HCT116 (cell line): ENCODE measurements around the gene SOX15. TPM values are rescaled to one million over a fixed set of nuclear protein-coding genes. Genes with fewer than 3 reads are reported as not detected.

ENCODE experiments used
- ATAC-seq: fragments of 200-7000 bp; cut with Tn5 transposase; 2 replicates; pipeline ENCODE4 v1.9.1; 2020; ENCODE audit warnings: mild to moderate bottlenecking, moderate library complexity
- BruUV-seq: library from RNA; stranded (reverse); fragments of 400-500 nt; replicated peaks from 2 replicates; lab custom pipeline; 2021; lab: Mats Ljungman, UMichigan
- CTCF ChIA-PET: fragments of 300-600 bp; sonication (Branson Sonifier 250); formaldehyde crosslinking; loops from one replicate; lab custom pipeline; 2021; ENCODE audit warnings: antibody characterized with exemption; lab: Charles Lee
- POLR2A ChIA-PET: fragments of 300-600, 350-600 bp; sonication (Branson Sonifier 250); formaldehyde crosslinking; loops from one replicate; lab custom pipeline; 2021; ENCODE audit warnings: antibody characterized with exemption; lab: Charles Lee
- RAD21 ChIA-PET, 2 experiments: fragments of 300-600 bp; sonication (Branson Sonifier 250); formaldehyde crosslinking; loops; one replicate each; lab custom pipeline; 2023; ENCODE audit warnings: low total read pairs in 2 of 2; ENCODE audit not compliant: uncharacterized antibody in 2 of 2, unreplicated experiment in 2 of 2, low non-redundant PET in 1 of 2; lab: Charles Lee
- DNase-seq: peaks from one replicate; pipeline ENCODE4 v3.0.0-alpha.2; 2010; ENCODE audit warnings: low read depth, low spot score
- H2AFZ ChIP-seq: fragments of 200-600 bp; shearing (Covaris generic), sonication (generic); 2 replicates; pipeline ENCODE4 v1.6.1; 2017; ENCODE audit warnings: low read depth, mixed run types, mixed read lengths, antibody characterized with exemption, low read length; ENCODE audit not compliant: poor library complexity, severe bottlenecking
- H3K27ac ChIP-seq: 2 replicates; pipeline ENCODE4 v1.5.1; 2012; ENCODE audit warnings: low read depth, low read length
- H3K27me3 ChIP-seq: fragments of 200-600 bp; sonication (generic); 2 replicates; pipeline ENCODE4 v1.6.1; 2016; ENCODE audit warnings: mixed run types, low read length, mixed read lengths; ENCODE audit not compliant: insufficient read depth
- H3K36me3 ChIP-seq, 2 experiments: fragments of 200-500 bp in 1 of 2; fragments of 200-600 bp in 1 of 2; sonication (Bioruptor generic) in 1 of 2; sonication (generic) in 1 of 2; 2 replicates each; pipeline versions ENCODE4 v1.5.1 to v1.6.1; 2014 to 2016; ENCODE audit warnings: low read length in 2 of 2, inconsistent platforms in 1 of 2, mixed read lengths in 1 of 2, mixed run types in 1 of 2; ENCODE audit not compliant: insufficient read depth in 2 of 2, control insufficient read depth in 1 of 2
- H3K4me1 ChIP-seq, 2 experiments: fragments of 200-600 bp in 1 of 2; sonication (generic) in 1 of 2; 2 replicates each; pipeline versions ENCODE4 v1.5.1 to v1.6.1; 2012 to 2017; ENCODE audit warnings: low read length in 2 of 2, inconsistent platforms in 1 of 2, mild to moderate bottlenecking in 1 of 2, mixed read lengths in 1 of 2, mixed run types in 1 of 2, moderate library complexity in 1 of 2; ENCODE audit not compliant: insufficient read depth in 2 of 2, control insufficient read depth in 1 of 2
- H3K4me2 ChIP-seq: fragments of 200-600 bp; sonication (generic); 2 replicates; pipeline ENCODE4 v1.6.1; 2017; ENCODE audit warnings: mixed run types, low read length, mixed read lengths
- H3K4me3 ChIP-seq, 2 experiments: fragments of 200-600 bp in 1 of 2; sonication (generic) in 1 of 2; replicated peaks in 1 of 2; 2 replicates each; pipeline ENCODE4 v1.5.1; 2011 to 2016; ENCODE audit warnings: low read length in 2 of 2, control low read depth in 1 of 2, low read depth in 1 of 2, mild to moderate bottlenecking in 1 of 2, mixed read lengths in 1 of 2, mixed run types in 1 of 2
- H3K79me2 ChIP-seq: fragments of 200-600 bp; sonication (generic); 2 replicates; pipeline ENCODE4 v1.6.1; 2017; ENCODE audit warnings: mild to moderate bottlenecking, mixed run types, low read length, moderate library complexity, mixed read lengths; ENCODE audit not compliant: insufficient read depth
- H3K9ac ChIP-seq: fragments of 200-600 bp; sonication (generic); 2 replicates; pipeline ENCODE4 v1.6.1; 2016; ENCODE audit warnings: low read length, mixed read lengths
- H3K9me2 ChIP-seq: fragments of 200-600 bp; sonication (generic), shearing (Covaris generic); 2 replicates; pipeline ENCODE4 v1.6.1; 2017; ENCODE audit warnings: mixed run types, mild to moderate bottlenecking, moderate library complexity; ENCODE audit not compliant: insufficient read depth
- H3K9me3 ChIP-seq, 2 experiments: fragments of 200-500 bp in 1 of 2; fragments of 200-600 bp in 1 of 2; sonication (Bioruptor generic) in 1 of 2; sonication (generic) in 1 of 2; 2 replicates each; pipeline ENCODE4 v1.6.1; 2014 to 2017; ENCODE audit warnings: low read length in 2 of 2, mixed read lengths in 2 of 2, inconsistent platforms in 1 of 2, low read depth in 1 of 2, mild to moderate bottlenecking in 1 of 2, mixed run types in 1 of 2, moderate library complexity in 1 of 2; ENCODE audit not compliant: control insufficient read depth in 1 of 2, insufficient read depth in 1 of 2
- H4K20me1 ChIP-seq: fragments of 200-600 bp; sonication (generic), shearing (Covaris generic); 2 replicates; pipeline ENCODE4 v1.6.1; 2017; ENCODE audit warnings: mixed run types, mild to moderate bottlenecking, moderate library complexity; ENCODE audit not compliant: insufficient read depth
- CEBPB ChIP-seq: IDR thresholded peaks from 2 replicates; pipeline ENCODE4 v1.6.1; 2012; ENCODE audit warnings: low read depth
- CTCF ChIP-seq, 3 experiments: fragments of 200-600 bp in 1 of 3; sonication (generic) in 1 of 3; IDR thresholded peaks in 2 of 3; conservative IDR thresholded peaks in 1 of 3; 2 replicates each; pipeline ENCODE4 v1.5.1; 2012 to 2017; ENCODE audit warnings: low read depth in 2 of 3, low read length in 2 of 3, antibody characterized with exemption in 1 of 3, borderline replicate concordance in 1 of 3, control low read depth in 1 of 3, mild to moderate bottlenecking in 1 of 3, mixed read lengths in 1 of 3, mixed run types in 1 of 3, moderate library complexity in 1 of 3; ENCODE audit not compliant: insufficient read depth in 1 of 3
- EZH2phosphoT487 ChIP-seq: fragments of 200-600 bp; IDR thresholded peaks from 2 replicates; pipeline ENCODE4 v1.6.1; 2018; ENCODE audit warnings: antibody characterized with exemption, borderline replicate concordance
- FOSL1 ChIP-seq: IDR thresholded peaks from 2 replicates; pipeline ENCODE4 v1.6.1; 2012; ENCODE audit warnings: low read depth
- JUND ChIP-seq: IDR thresholded peaks from 2 replicates; pipeline ENCODE4 v1.6.1; 2012
- MAX ChIP-seq: IDR thresholded peaks from 2 replicates; pipeline ENCODE4 v1.6.1; 2012
- POLR2A ChIP-seq: IDR thresholded peaks from 2 replicates; pipeline ENCODE4 v1.7.0; 2011; ENCODE audit warnings: borderline replicate concordance; ENCODE audit not compliant: insufficient read depth, insufficient read length; ENCODE audit errors: extremely low read depth
- POLR2AphosphoS5 ChIP-seq: IDR thresholded peaks from 2 replicates; pipeline ENCODE4 v1.6.1; 2011; ENCODE audit warnings: mild to moderate bottlenecking, low read depth, low read length, moderate library complexity
- RAD21 ChIP-seq: IDR thresholded peaks from 2 replicates; pipeline ENCODE4 v1.6.1; 2012; ENCODE audit warnings: low read depth, mild to moderate bottlenecking
- SIN3A ChIP-seq: IDR thresholded peaks from 2 replicates; pipeline ENCODE4 v1.6.1; 2012; ENCODE audit warnings: low read depth
- SRF ChIP-seq: IDR thresholded peaks from 2 replicates; pipeline ENCODE4 v1.6.1; 2012; ENCODE audit warnings: low read depth
- TCF7L2 ChIP-seq: IDR thresholded peaks from 2 replicates; pipeline ENCODE4 v1.7.0; 2011; ENCODE audit warnings: borderline replicate concordance, inconsistent platforms; ENCODE audit not compliant: insufficient read depth, insufficient read length; ENCODE audit errors: extremely low read depth
- YY1 ChIP-seq: IDR thresholded peaks from 2 replicates; pipeline ENCODE4 v1.6.1; 2011; ENCODE audit warnings: low read length, low read depth, moderate library complexity, mild to moderate bottlenecking; ENCODE audit not compliant: insufficient replicate concordance; ENCODE audit errors: extremely low read depth
- ZFX ChIP-seq: fragments of 450-650 bp; IDR thresholded peaks from 2 replicates; pipeline ENCODE4 v1.6.1; 2017
- ZNF274 ChIP-seq: fragments of 200-500 bp; sonication (Bioruptor generic); IDR thresholded peaks from 2 replicates; pipeline ENCODE4 v1.6.1; 2014; ENCODE audit warnings: mild to moderate bottlenecking, low read depth, low read length, inconsistent platforms
- intact Hi-C: fragments of 100-400 bp; cut with micrococcal nuclease; formaldehyde crosslinking; loops from 2 replicates; pipeline ENCODE4 v1.10.0; 2022
- total RNA-seq: library from RNA; stranded (reverse); gene quantifications from one replicate; pipeline ENCODE4 v1.2.1, GENCODE V29; 2021; ENCODE audit not compliant: unreplicated experiment
- TF ChIP-seq, protein P1 (sequence below): IDR thresholded peaks from 2 replicates; pipeline ENCODE4 v1.6.1; 2011; ENCODE audit warnings: mild to moderate bottlenecking, low read length, moderate library complexity; ENCODE audit not compliant: insufficient replicate concordance; ENCODE audit errors: extremely low read depth
- TF ChIP-seq, protein P2 (sequence below): IDR thresholded peaks from 2 replicates; pipeline ENCODE4 v1.6.1; 2012
- TF ChIP-seq, protein P3 (sequence below): IDR thresholded peaks from 2 replicates; pipeline ENCODE4 v1.6.1; 2012; ENCODE audit warnings: low read depth

The SOX15 gene
- total RNA-seq, 1 experiment from 2014 or later, result 0.69 TPM

- H3K9ac ChIP-seq, result peak overlapping the region; percentile 45
- no peak overlapping the region for H2AFZ ChIP-seq
- ChIA-PET POLR2A (interaction anchor here (1.1 to 1.7 kb wide), 3 partner anchors 48 to 107 kb away, joined by 3 to 10 read pairs (median 4); partner anchors contain the start of genes SAT2, TP53 and WRAP53), CTCF (interaction anchor here (0.7 to 1.2 kb wide), 3 partner anchors 19 to 461 kb away, joined by 3 to 5 read pairs (median 3); partner anchors contain the start of gene TNFSF12), RAD21 (no interaction called here)
- H3K36me3 ChIP-seq, result peaks cover 25 to 43% of the 10 kb centered on the region in 2 experiments
- no TSS peak for BruUV-seq
- intact Hi-C loops, result loop anchor here (5.0 kb wide), 1 partner anchor 257 kb away; no protein-coding TSS in a partner anchor
- no peaks in the 10 kb centered on the region for H3K27me3 ChIP-seq
- peak overlapping the region; percentile 66 for H3K27ac ChIP-seq
- DNase-seq (no peak), ATAC-seq (no peak)
- peak overlapping the region; percentile 58 for H3K4me2 ChIP-seq
- peaks cover 21% of the 10 kb centered on the region; the same call in 1 of the 2 replicates for H4K20me1 ChIP-seq
- no peaks in the 10 kb centered on the region for H3K9me2 ChIP-seq
- H3K9me3 ChIP-seq, result no peaks in the 10 kb centered on the region
- H3K4me1 ChIP-seq, result peaks cover 13 to 70% of the 10 kb centered on the region in 2 experiments
- H3K4me3 ChIP-seq, result peak overlapping the region; percentile 17 to 24
- H3K79me2 ChIP-seq, result peaks cover 66% of the 10 kb centered on the region
- TF ChIP-seq, protein P1, sequence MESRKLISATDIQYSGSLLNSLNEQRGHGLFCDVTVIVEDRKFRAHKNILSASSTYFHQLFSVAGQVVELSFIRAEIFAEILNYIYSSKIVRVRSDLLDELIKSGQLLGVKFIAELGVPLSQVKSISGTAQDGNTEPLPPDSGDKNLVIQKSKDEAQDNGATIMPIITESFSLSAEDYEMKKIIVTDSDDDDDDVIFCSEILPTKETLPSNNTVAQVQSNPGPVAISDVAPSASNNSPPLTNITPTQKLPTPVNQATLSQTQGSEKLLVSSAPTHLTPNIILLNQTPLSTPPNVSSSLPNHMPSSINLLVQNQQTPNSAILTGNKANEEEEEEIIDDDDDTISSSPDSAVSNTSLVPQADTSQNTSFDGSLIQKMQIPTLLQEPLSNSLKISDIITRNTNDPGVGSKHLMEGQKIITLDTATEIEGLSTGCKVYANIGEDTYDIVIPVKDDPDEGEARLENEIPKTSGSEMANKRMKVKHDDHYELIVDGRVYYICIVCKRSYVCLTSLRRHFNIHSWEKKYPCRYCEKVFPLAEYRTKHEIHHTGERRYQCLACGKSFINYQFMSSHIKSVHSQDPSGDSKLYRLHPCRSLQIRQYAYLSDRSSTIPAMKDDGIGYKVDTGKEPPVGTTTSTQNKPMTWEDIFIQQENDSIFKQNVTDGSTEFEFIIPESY, result no peak
- no peak for TF ChIP-seq TCF7L2
- no peak for TF ChIP-seq POLR2A
- TF ChIP-seq SIN3A, result no peak
- TF ChIP-seq CEBPB, result no peak
- TF ChIP-seq RAD21, result no peak
- TF ChIP-seq, protein P2, sequence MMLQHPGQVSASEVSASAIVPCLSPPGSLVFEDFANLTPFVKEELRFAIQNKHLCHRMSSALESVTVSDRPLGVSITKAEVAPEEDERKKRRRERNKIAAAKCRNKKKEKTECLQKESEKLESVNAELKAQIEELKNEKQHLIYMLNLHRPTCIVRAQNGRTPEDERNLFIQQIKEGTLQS, result no peak
- TF ChIP-seq MAX, result no peak
- no peak for TF ChIP-seq ZFX
- TF ChIP-seq ZNF274, result no peak
- TF ChIP-seq CTCF (IDR thresholded peaks at IDR 0.05 in 2 of 3, conservative IDR thresholded peaks at IDR 0.05 in 1 of 3; ENCODE audit: borderline replicate concordance in 1 of 3, insufficient read depth in 1 of 3, low read depth in 2 of 3, low read length in 2 of 3), result no peak
- TF ChIP-seq JUND, result no peak
- TF ChIP-seq YY1, result no peak
- no peak for TF ChIP-seq FOSL1
- no peak for TF ChIP-seq EZH2phosphoT487
- TF ChIP-seq SRF, result no peak
- TF ChIP-seq POLR2AphosphoS5, result no peak
- TF ChIP-seq, protein P3, sequence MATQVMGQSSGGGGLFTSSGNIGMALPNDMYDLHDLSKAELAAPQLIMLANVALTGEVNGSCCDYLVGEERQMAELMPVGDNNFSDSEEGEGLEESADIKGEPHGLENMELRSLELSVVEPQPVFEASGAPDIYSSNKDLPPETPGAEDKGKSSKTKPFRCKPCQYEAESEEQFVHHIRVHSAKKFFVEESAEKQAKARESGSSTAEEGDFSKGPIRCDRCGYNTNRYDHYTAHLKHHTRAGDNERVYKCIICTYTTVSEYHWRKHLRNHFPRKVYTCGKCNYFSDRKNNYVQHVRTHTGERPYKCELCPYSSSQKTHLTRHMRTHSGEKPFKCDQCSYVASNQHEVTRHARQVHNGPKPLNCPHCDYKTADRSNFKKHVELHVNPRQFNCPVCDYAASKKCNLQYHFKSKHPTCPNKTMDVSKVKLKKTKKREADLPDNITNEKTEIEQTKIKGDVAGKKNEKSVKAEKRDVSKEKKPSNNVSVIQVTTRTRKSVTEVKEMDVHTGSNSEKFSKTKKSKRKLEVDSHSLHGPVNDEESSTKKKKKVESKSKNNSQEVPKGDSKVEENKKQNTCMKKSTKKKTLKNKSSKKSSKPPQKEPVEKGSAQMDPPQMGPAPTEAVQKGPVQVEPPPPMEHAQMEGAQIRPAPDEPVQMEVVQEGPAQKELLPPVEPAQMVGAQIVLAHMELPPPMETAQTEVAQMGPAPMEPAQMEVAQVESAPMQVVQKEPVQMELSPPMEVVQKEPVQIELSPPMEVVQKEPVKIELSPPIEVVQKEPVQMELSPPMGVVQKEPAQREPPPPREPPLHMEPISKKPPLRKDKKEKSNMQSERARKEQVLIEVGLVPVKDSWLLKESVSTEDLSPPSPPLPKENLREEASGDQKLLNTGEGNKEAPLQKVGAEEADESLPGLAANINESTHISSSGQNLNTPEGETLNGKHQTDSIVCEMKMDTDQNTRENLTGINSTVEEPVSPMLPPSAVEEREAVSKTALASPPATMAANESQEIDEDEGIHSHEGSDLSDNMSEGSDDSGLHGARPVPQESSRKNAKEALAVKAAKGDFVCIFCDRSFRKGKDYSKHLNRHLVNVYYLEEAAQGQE, result no peak
Observed at GRCh38 chr17:7579834-7580603, 9.9 kb downstream of the SOX15 start.
